Head of caudate nucleus (tissue), 42 donors: ENCODE data around the gene NGF.

Source experiments
- DNase-seq, 42 donors: peaks; one replicate each; pipeline versions ENCODE4 v3.0.0 to v3.0.0-alpha.2; 2020 to 2021; ENCODE audit warnings: mixed read lengths in 7 of 42
- intact Hi-C: fragments of 100-400 bp; cut with DNase I; formaldehyde crosslinking; loops from one replicate; pipeline ENCODE4 v1.15.0; 2022

The NGF gene

DNA sequence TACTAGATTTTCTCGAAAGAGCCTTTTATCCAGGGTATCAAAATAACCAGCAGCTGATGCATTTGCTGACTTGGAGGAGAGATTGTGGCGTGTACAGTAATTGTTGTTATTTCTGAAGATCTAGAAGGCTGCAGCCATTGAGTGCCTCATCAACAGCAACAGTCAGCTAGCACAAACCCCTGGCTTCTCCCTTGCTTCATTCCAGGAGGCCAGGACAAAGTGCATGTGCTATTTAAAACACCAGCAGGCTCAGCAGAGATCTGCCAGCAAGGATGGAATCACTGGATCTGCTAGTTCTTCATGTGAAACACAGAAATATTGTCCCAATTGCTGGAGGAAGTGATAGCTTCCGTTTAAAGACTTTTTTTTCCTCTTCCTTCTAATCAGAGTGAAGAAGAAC is 2.8 kb upstream of the NGF start:
- intact Hi-C loops = no loop called here
- DNase-seq = no peak

DNA sequence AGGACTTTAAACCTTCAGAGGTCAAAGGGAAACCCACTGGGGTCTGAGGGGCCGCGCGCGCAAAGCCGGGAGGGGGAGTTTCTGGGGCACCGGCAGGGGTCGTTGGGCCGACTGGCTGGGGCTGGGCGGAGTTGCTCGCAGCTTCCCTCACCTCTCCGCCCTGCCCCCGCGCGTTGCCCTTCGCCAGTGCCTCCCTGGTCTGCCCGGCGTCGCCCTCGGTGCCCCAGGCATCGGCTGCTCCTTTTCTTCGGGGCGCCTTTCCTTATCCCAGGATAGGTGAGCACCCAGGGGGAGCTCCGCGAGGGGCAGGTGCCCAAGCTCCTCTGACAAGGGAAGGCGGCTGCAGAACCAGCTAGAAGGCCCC is 390 bp upstream of the NGF start:
- no peak for DNase-seq
- intact Hi-C loops = no loop called here

DNA sequence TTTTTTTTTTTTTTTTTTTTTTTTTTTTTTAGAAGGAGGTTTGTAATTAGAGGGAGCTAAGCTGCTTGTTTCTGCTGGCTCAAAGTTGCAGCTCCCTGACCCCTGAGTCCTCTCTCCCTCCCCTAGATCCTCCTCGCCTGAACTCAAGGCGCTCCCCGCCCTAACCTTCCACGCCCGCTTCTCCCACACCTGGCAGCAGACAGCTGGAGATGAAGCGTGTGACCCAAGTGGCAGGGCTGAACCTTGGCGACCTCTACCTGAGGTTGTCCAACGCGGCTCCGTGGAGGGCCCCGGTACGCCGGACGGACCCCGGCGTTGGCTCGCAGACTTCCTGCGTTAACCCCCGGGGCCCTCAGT is 795 bp downstream of the NGF start:
- peak in 1 of 42 donors; percentile 5 for DNase-seq
- intact Hi-C loops = no loop called here

DNA sequence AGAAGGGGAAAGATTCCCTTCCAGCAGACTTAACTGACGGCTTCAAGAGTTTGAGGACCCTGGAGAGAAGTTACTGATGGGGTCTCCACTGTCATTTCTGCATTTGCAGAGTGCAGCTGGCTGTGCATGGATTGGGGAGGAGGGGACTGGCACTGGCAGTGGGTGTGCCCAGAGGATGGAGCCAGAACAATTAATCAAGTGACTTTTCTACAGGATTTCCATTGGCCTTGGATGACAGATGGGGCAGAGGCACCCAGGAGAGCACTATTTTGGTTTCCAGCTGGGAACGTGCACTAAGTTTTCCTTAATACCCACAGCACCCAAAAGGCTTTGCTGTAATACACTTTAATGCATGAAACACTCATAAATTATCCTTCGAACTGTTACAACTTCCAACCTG is 1.3 kb downstream of the NGF start:
- DNase-seq = no peak
- intact Hi-C loops = no loop called here

DNA sequence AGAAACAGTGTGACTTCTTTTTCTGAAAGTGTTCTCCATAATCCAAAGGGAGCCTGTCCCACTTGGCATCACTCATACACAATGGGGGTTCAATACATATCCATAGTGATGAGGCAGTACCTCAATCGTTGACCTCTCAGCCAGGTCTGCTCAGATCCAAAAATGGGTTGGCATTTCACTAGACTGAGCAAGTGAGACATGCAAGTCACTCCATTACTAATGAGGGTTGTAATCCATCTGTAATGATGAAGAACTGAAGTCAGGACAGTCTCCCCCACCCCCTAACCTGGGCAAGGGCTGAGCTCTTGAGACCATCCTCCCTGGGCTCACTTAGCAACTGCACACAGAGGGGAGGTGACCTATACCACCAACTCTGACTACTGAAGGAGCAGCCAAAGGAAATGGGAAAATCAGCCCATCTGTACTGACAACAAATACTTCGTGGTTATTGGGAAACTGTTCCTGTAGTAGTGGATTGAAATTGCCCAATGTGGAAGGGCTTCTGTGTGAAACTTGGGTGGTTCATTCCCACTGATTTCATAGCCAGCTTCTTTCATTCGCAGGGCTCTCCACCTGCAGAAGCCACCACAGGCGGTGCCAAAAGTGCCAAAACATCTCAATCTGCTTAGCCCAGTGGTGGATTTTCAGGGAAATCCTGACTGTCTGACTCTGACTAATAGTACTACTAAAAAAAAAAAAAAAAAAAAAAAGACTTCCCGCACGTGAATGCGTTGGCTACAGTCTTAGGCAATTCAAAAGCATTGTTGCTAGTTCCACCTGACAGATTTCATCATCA is 5.0 kb downstream of the NGF start:
- intact Hi-C loops = no loop called here
- no peak for DNase-seq

DNA sequence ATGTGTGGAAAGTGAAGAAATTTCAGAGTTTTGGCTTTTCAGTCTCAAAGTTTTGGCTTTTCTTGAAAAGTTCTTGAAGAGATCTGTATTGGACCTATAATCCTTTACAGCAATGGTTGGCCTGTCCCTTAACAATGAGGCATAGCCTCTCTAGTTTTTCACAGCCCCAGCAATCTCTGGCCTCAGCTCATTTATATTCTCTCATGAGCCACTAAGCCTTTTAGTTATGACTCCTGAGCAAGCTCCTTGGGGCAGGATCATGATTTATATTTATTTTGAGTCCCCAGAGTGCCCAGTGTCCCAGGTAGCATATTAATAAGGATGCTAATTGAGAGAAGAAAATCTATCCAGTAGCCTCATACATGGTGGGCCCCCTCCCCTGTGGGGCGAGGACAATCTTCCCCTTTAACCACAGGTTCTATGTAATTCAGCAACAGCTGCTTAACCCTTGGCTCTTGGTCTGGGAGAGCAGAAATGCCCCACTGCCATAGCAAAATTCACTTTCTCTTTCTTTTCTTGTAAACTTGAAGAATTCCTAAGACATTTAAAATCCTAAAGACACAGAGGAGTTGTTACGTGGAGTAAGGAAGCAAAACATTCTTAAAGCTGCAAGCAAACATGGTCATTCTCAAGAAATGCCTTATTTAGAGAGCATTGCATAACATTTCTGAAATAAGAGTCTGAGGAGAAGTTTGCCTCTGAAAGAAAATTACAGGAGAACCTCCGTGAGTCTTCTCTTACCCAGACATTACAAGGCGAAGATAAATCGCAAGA is 6.3 kb downstream of the NGF start:
- no peak for DNase-seq

DNA sequence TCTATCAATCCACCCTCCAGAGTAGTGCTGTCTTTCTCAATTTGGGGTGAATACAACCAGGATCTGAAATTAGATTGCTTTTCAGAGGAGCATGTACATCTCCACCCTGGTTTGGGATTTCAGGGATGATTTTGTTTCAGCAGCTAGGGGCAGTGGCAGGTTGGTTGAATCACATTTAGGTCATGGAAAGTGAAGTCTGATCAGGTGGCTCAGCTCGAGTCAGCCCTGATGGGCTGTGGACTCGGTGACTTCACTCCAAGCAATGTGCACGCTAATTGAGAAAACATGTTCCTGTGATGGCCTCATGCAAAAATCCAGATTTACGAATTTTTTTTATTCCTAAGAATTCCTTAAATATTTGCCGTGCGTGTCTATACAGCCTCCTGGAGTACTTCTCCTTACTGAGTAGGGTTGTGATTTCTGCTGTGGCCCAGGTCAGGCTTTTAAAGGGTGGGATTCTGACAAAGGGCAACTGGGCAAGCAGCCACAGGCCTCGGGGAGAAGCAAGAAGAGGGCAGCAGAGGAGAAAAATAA is 7.5 kb downstream of the NGF start:
- intact Hi-C loops = no loop called here
- no peak for DNase-seq

More for the DNA sequence above, 6.3 kb downstream of the NGF start:
- intact Hi-C loops = no loop called here

DNA sequence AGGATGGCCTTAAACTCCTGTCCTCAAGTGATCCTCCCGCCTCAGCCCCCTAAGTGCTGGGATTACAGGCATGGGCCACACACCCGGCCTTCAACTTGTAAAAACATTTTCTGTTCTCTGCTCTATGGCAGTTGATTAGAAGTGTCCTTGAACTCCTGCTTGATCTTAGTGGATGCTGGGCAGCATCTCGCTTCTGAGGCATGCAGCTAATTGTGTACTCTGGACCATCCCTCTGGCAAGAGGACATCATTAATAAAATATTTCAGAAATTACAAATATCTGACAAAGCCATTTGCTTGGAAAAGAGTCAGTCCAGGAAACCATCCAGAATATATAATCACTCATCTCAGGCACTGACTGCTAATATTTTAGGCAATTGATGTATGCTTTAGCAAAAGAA is 8.1 kb downstream of the NGF start:
- intact Hi-C loops = no loop called here
- DNase-seq = no peak

DNA sequence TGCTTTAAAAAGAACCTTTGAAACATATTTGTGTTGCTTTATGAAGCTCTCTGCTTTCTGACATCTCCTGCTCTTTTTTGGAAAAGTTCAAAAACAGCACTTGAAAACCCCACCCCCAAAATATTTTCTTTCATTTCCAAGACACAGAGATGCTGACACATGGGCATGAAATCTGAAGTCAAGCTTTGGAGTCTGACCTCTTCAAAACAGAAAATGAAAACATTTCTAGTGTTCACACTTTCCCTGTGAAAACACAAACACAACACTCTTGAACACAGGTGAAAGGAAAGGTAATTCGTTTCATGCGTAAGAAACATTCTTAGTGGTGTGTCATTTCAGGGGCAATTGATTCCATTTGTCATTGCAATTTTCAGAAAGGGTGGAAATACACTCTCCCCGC is 10.8 kb downstream of the NGF start:
- no peak for DNase-seq
- intact Hi-C loops = no loop called here

DNA sequence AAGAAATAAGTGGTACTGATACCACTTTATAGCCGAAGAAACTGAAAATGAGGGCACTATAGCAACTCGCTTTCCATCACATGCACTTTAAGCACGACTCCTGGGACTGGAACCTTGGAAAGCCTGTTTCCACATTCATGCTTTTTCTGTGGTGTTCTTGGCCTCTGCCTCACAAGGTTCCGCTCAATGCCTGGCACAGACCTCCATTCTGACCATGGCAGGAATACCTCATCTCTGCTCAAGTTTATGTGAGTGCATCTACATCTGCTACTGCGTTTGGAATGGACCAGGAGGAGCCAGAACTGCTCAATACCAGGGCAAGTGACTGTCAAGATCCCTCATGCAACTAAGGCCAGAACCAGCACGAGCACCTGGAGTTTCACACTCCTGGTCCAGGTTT is 11.6 kb downstream of the NGF start:
- intact Hi-C loops = no loop called here
- no peak for DNase-seq

DNA sequence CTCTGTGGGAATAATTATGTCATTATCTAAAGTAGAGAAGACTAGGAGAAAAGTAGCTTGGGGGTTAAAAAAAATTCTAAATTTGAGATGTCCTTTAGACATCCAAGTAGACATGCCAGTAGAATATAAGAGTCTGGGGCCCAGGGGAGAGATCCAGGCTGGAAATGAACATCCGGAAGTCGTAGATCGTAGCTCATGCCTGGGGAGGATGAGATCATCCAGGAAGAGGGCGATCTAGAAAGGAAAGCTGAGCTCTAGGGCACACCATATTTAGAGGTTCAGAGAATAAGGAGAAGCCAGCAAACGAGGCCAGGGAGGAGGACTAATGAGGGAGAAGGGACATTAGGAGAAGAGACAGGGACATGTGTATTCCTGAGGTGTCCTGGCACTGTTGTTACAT is 12.2 kb downstream of the NGF start:
- intact Hi-C loops = no loop called here
- no peak for DNase-seq

DNA sequence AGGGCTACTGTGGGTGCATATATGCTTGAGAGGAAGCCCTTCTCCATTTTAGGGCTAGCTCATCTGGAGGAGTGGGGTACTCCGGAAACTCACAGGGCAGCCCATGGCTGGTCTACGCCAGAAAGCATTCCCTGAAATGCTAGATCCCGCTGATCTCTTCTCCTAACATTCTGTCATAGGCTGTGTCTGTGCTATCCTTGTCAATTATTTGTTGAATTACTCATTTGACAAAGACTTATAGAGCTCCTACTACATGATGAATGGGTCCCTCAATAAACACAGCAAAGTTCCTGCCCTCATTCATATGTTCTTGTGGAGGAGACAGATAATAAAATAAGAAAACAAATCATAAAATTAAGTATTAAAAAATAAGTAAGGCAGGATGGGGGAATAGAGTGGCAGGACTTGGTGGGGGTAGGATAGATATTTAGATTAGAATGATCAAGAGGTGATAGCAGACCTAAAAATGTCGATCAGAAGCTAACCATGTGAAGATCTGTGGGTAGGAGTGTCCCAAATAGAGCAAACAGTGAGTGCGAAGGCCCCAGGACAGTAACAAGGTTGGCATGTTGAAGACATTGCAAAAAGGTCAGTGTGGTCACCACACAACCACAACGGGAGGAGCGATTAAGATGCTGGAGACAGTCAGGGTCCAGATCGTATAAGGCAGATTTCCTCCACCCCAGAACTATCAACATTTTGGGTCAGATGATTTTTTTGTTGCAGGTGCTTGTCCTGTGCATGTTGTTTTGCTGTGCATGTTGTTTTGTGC is 13.2 kb downstream of the NGF start:
- intact Hi-C loops = no loop called here
- no peak for DNase-seq

DNA sequence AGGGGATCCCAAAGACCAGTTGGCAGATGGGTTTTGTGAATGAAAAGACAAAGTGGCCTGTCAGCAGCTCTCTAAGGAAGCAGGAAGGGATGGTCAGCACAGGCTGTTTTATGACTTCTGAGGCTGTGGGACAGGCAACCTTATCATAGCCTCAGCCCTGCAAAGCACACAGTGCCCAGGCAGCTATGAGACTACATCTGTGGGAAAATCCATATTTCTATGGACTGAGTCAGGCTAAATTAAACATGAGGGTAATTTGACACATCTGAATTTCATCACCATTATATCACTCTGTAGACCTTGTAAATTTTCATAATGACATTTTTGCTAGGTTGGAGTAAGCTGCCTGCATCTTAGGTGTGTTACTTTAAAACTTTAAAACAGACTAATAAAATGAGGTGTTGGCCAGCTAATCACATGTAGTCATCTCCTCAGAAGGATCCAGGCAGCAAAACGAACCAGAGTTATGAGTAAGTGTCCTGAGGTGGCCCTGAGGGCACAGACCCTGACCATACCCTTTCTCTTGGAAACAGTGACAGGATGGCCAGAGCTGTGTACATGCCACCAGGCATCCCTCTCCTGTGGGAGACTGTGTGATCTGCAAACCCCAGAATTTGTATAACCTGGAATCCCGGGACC is 14.6 kb downstream of the NGF start:
- no peak for DNase-seq
- intact Hi-C loops = no loop called here

DNA sequence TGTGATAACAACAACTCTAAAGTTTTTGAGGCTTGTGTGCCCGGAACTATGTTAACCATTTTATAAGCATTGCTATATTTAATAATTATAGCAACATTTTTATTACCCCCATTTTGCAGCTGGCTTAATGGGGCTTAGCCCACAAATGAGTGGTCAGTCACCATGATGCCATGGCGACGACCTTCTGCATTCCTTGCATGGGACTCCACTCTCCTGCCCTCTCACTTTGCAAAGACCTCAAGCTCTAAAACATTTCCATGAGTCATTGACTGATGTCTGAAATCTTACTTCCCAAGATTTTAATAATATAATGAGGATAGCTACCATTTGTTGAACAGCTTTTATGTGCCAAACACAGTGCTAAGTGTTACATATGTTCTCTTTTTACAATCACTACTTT is 15.4 kb downstream of the NGF start:
- intact Hi-C loops = no loop called here

DNA sequence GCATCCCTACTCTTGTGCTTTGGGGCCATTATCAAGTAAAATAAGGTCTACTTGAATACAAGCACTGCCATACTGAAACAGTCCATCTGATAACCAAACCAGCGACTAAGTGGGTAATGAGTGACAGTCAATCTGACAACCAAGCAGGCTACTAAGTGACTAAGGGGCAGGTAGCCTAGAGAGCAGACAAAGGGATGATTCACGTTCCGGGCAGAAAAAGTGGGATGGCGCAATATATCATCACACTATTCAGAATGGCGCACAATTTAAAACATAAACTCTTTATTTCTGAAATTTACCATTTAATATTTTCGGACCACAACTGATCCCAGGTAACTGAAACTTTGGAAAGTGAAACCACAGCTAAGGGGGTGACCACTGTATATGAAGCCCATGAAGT is 17.7 kb downstream of the NGF start:
- intact Hi-C loops = no loop called here

More for the DNA sequence above, 15.4 kb downstream of the NGF start:
- DNase-seq = no peak

DNA sequence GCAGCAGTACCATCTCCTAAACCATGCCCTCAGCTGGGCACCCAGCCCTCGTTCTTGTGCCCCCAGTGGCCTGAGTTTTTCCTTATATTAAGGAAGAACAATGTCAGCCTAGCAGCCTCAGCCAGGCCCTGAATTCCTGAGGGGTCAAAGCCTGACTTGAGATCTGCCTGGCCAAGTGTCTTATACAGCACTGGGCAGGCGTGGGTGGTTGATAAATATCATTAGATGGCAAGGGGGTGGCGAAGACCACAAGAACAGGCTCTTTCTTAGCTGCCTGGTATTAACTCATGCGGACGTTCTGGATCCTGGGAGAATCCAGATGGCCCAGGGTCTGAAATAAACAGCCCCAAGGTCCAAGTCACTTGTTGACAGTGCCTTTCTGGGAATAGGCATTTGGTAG is 18.3 kb downstream of the NGF start:
- intact Hi-C loops = no loop called here
- no peak for DNase-seq

More for the DNA sequence above, 17.7 kb downstream of the NGF start:
- DNase-seq = no peak

DNA sequence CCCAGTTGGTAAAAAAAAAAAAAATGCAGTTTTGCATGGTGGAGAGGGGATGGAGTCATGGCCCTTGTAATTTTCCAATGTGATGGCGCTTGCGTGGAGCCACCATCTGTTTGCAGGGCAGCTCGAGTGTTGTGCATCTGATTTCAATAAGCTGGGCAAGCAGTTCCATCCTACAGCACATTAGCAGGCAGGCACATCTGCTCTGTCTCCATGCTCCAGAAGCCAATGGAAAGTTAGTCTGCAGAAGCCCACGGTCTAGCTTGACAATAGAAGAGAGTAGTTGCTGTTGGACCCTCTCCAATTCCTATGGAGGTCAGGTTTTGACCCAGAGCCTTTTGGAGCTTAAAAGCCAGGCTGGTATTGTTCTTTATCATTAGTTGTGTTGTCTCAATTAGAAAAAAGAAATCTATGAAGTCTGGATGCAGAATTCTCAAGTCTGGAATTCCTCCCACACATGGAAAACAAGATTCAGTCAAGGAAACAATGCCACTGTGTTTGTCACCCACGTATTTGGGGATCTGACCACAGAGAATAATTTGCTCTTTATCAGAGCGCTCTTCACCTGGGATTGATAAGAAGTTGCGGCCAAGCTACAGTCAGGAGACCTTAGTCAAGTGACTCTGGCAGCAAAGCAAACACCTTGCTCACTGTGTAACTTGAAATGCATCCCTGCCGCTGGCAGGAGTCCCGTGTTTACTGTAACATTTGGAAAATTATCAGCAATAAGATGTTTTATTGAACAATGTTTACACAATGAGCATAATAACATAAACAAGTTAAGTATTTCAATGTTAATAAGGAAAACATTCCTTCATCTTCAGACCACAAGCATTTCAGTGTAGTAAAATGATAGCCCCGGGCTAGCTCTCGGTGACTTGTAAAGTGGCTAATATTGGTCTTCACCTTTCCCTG is 20.7 kb downstream of the NGF start:
- intact Hi-C loops = no loop called here

DNA sequence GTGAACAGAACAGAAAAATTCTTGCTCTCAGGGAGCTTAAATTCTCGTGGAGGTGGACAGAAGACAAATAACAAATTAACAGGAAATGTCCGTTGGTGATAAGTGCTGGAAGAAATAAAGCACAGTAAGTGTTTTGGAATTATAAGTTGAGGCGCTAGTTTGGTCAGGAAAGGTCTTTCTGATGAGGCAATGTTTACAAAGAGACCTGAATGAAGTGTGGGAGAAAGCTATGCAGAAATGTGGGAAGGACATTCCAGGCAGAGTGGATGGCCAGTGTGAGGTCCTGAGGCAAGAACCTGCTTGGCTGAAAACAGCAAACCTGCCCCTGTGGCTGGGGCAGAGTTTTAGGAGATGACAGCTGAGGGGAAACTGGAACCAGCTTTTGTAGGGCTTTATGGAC is 23.3 kb downstream of the NGF start:
- DNase-seq = no peak
- intact Hi-C loops = no loop called here

More for the DNA sequence above, 20.7 kb downstream of the NGF start:
- DNase-seq = no peak
